Activated naive CD8-positive, alpha-beta T cell treated with anti-CD3 and anti-CD28 coated beads, Interleukin-2, amount 50 U/mL, for 24 hours (primary cell): Measurements from ENCODE around the gene PAK5.

ENCODE experiments used
- ATAC-seq: fragments of 150-1000 bp; cut with Tn5 transposase; one replicate; pipeline ENCODE4 v1.10.0; 2021
- DNase-seq: peaks from one replicate; pipeline ENCODE4 v3.0.0; 2021
- H3K27ac Mint-ChIP-seq: one replicate; pipeline ENCODE4 v1.8.0; 2021; ENCODE audit warnings: mild to moderate bottlenecking, mixed read lengths
- H3K27me3 Mint-ChIP-seq: one replicate; pipeline ENCODE4 v1.8.0; 2021; ENCODE audit warnings: mixed read lengths
- H3K36me3 Mint-ChIP-seq: one replicate; pipeline ENCODE4 v1.8.0; 2021; ENCODE audit warnings: low read depth, mixed read lengths
- H3K4me1 Mint-ChIP-seq: one replicate; pipeline ENCODE4 v1.8.0; 2021; ENCODE audit warnings: mixed read lengths
- H3K4me3 Mint-ChIP-seq: one replicate; pipeline ENCODE4 v1.8.0; 2021; ENCODE audit warnings: mild to moderate bottlenecking, moderate library complexity, mixed read lengths
- H3K9me3 Mint-ChIP-seq: one replicate; pipeline ENCODE4 v1.8.0; 2021; ENCODE audit warnings: mixed read lengths

The PAK5 gene

DNA sequence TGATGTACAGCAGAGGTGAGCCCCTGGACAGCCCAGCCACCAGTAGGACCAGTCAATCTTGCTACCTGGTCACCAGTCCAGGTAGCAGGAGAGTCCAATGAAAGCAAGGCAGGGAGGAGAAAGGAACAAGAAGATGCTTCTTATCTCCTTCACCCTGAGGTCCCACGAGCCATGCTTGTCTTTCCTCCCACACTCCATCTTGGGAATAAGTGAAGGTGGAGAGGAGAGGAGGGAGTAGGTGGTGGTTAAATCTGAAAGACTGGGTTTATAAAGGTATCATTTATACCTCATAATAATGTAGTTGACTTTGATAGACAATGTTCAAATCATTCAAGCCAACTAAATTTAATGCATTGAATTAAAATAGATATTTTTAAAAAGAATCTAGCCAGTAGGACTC, 288.6 kb downstream of the PAK5 start:
- H3K4me3 Mint-ChIP-seq, result no peak overlapping the region
- H3K36me3 Mint-ChIP-seq, result no peaks in the 10 kb centered on the region
- no peak overlapping the region for H3K27ac Mint-ChIP-seq
- no peaks in the 10 kb centered on the region for H3K4me1 Mint-ChIP-seq
- peaks cover 4% of the 10 kb centered on the region for H3K27me3 Mint-ChIP-seq
- DNase-seq (no peak), ATAC-seq (no peak)
- H3K9me3 Mint-ChIP-seq, result peaks cover 13% of the 10 kb centered on the region

DNA sequence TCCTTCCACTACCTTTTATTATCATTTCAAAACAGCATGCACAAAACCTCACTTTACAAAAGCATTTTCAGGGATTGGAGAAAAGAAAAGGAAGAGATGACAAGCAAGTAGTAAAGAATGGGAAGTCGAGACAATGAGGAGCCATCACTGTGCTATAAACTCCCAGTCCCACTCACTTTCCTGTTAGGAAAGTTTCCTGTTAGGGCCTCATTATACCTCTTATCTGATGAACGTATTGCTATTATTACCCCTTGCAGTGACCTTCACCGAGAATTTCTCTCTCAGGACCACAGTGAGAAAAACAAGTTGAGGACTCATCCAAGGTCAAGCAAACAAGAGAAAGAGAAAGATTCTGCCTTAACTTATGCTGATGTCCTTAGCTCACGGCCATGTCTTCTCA, 295.7 kb downstream of the PAK5 start:
- ATAC-seq, result no peak

DNA sequence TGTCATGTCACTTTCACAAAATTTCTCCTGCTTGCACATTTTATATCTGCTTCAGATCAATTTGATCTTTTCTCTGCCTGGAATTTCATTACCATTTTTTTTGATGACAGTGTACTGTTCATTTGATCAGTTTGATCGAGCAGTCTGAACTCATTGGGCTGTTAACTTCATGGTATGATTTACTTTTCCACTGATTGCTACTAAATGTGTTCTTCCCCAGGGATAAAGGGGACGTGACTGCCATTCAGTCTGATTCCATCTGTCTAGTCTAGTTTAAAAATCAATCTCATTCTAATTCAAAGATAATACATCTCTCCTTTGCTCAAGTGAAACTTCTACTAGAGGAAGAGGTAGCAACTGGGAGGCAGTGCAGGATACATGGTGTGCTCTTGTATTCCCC, 303.4 kb downstream of the PAK5 start:
- Mint-ChIP-seq H3K27me3 (peaks cover under 1% of the 10 kb centered on the region), H3K9me3 (no peaks in the 10 kb centered on the region)

More for the DNA sequence above, 295.7 kb downstream of the PAK5 start:
- no peaks in the 10 kb centered on the region for H3K36me3 Mint-ChIP-seq
- DNase-seq, result no peak
- no peaks in the 10 kb centered on the region for H3K9me3 Mint-ChIP-seq
- no peak overlapping the region for H3K4me3 Mint-ChIP-seq
- peaks cover 4% of the 10 kb centered on the region for H3K27me3 Mint-ChIP-seq
- H3K4me1 Mint-ChIP-seq, result no peaks in the 10 kb centered on the region
- H3K27ac Mint-ChIP-seq, result no peak overlapping the region

DNA sequence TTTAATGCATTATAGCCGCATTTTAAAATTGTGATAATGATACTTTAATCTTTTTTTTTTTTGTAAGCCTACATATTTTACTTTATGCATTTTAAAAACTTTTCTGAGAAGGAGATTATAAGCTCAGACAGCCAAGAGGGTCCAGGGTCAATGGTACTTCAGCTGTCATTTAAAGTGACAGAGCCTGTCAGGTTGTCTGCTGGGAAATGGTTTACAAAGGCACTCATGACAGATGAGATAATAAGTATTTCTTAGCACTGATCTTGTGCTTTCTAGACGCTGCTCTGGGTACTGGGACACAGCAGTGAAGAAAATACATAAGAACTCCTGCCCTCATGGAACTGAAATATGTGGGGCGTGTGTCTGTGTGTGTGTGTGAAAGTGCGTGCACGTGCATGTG, 304.9 kb downstream of the PAK5 start:
- Mint-ChIP-seq H3K27me3 (peaks cover 1% of the 10 kb centered on the region), H3K4me3 (no peak overlapping the region), H3K4me1 (no peaks in the 10 kb centered on the region), H3K36me3 (no peaks in the 10 kb centered on the region), H3K27ac (no peak overlapping the region), H3K9me3 (no peaks in the 10 kb centered on the region)
- DNase-seq (no peak), ATAC-seq (no peak)

More for the DNA sequence above, 303.4 kb downstream of the PAK5 start:
- ATAC-seq (no peak), DNase-seq (no peak)
- Mint-ChIP-seq H3K4me3 (no peak overlapping the region), H3K4me1 (no peaks in the 10 kb centered on the region), H3K36me3 (no peaks in the 10 kb centered on the region), H3K27ac (no peak overlapping the region)

DNA sequence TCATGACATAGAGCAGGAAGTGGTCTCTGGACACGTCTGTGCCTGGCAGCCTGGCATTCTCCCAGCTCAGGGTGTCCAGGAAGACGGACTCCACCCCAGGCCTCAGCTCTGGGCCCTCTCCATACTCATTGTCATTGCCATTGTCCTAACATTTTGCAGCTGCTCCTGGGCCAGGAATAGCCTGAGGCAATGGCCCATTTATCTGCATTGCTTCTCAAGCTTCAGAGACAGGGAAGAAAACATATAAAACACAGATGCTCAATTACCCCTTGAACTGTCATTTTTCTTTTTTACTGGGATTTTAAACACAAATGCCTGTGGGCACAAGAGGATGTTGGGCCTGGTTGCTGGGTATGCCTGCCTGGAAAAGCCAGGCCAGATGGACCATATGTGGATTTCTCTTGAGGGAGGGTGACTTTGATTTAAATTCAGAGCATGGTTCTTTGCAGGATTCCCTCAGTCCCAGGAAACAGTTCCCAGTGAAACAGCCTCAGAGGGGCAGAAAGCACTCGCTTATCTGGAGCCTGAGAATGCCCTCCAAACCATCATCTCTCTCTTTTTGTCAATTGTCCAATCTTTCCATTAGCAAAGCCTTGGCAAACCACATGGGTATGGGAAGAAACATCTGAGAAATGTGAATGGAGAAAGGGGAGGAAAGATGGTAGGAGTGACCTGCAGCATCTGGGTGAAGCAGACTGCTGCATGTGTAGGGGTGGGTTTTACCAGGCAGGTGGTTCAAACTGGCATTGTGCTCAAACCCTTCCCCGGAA, 306.6 kb downstream of the PAK5 start:
- Mint-ChIP-seq H3K27ac (no peak overlapping the region), H3K9me3 (no peaks in the 10 kb centered on the region), H3K4me3 (no peak overlapping the region), H3K36me3 (no peaks in the 10 kb centered on the region), H3K27me3 (peaks cover 1% of the 10 kb centered on the region), H3K4me1 (no peaks in the 10 kb centered on the region)
- DNase-seq, result no peak
- ATAC-seq, result no peak

DNA sequence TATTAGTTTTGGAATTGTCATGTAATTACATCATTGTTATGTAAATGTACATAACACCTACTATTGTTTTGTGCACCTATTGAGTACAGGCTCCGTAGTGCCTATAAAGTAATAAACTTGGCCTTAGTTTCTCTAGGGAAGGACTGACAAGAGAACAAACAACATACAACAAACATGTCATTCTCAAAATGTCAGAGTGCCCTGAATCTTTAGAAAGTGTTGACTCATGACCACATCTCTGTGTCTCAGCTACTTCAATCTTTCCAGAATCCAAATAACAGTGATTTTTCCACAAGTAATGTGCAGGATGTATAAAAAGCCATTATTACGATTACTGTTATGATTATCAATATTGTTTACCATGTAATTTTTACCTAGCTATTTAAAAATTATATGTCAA, 307.3 kb downstream of the PAK5 start:
- no peak for DNase-seq
- H3K27me3 Mint-ChIP-seq, result peaks cover 1% of the 10 kb centered on the region

DNA sequence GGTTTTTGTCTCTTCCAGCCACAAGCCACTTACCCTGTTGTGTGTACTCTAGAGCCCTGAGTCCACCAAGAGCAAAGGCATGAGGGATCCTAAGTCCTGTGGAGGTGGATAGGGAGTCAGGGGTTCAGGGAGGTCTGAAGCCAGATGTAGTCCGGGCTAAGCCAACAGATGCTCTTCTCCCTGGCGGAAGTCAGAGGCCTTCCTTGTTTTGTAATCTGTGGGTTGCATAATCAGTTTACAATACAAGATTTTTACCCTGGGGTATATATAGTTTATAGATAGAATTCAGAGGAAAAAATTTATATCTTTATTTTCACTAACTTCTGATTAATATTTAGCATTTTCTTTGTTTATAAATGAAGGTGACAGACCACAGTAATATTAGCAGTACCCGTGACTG, 315.2 kb downstream of the PAK5 start:
- Mint-ChIP-seq H3K27me3 (peaks cover 5% of the 10 kb centered on the region), H3K27ac (no peak overlapping the region), H3K9me3 (no peaks in the 10 kb centered on the region), H3K4me3 (no peak overlapping the region), H3K4me1 (no peaks in the 10 kb centered on the region), H3K36me3 (no peaks in the 10 kb centered on the region)
- ATAC-seq, result no peak
- no peak for DNase-seq

More for the DNA sequence above, 307.3 kb downstream of the PAK5 start:
- Mint-ChIP-seq H3K4me3 (no peak overlapping the region), H3K9me3 (no peaks in the 10 kb centered on the region), H3K4me1 (no peaks in the 10 kb centered on the region), H3K27ac (no peak overlapping the region), H3K36me3 (no peaks in the 10 kb centered on the region)
- no peak for ATAC-seq

DNA sequence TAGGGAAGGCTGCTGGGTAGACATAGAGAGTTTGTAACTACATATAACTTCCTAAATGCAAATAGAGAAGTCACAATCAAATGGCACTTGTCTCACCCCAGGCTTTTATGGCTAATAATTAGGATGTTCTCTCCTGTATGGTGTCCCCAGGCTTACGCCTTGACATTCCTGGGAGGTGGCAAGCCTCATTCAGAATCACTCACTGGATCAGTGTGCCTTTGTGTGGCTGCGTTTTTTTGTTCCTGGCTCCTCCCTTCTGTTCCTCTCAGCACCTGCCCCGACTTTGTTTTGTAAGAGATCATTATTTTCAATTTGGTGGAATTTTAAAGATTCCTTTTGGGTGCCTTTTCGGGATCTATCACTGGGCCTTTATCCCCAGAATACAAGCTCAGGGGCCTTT, 318.8 kb downstream of the PAK5 start:
- H3K4me3 Mint-ChIP-seq, result no peak overlapping the region
- peaks cover 3% of the 10 kb centered on the region for H3K4me1 Mint-ChIP-seq
- no peaks in the 10 kb centered on the region for H3K36me3 Mint-ChIP-seq
- ATAC-seq, result no peak
- no peaks in the 10 kb centered on the region for H3K9me3 Mint-ChIP-seq
- DNase-seq, result no peak
- no peak overlapping the region for H3K27ac Mint-ChIP-seq
- peaks cover 36% of the 10 kb centered on the region for H3K27me3 Mint-ChIP-seq

DNA sequence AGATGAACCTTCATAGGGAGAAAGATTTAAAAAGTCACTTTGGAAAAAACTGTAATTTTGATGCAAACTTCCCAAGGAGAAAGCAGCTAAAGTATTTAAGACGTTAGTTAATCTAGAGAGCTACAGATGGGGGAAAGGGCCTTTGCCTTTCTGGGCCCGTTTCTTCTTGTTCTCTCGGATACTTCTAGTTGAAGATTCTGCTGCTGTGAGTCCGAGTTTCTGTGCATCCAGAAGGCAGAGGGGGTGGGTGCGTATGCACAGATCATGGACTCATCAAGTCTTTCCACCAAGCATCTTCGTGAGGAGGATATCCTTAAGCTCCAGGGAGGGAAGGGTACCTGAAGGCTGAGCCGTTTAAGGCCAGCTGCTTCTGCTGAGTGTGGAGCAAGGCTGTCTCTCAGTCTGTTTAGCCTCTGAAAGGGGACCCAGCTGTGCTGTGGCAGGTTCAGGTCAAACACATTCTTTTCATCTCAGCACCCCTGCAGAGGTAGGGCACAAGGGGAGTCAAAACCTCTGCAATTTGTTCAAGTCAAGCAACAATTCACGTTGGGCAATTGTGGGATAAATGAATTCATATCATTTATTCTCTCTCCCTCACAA, 320.2 kb downstream of the PAK5 start:
- H3K36me3 Mint-ChIP-seq, result no peaks in the 10 kb centered on the region
- no peaks in the 10 kb centered on the region for H3K9me3 Mint-ChIP-seq
- peaks cover 49% of the 10 kb centered on the region for H3K27me3 Mint-ChIP-seq
- H3K4me1 Mint-ChIP-seq, result peaks cover 3% of the 10 kb centered on the region
- H3K27ac Mint-ChIP-seq, result no peak overlapping the region
- no peak overlapping the region for H3K4me3 Mint-ChIP-seq
- no peak for ATAC-seq
- DNase-seq, result no peak

DNA sequence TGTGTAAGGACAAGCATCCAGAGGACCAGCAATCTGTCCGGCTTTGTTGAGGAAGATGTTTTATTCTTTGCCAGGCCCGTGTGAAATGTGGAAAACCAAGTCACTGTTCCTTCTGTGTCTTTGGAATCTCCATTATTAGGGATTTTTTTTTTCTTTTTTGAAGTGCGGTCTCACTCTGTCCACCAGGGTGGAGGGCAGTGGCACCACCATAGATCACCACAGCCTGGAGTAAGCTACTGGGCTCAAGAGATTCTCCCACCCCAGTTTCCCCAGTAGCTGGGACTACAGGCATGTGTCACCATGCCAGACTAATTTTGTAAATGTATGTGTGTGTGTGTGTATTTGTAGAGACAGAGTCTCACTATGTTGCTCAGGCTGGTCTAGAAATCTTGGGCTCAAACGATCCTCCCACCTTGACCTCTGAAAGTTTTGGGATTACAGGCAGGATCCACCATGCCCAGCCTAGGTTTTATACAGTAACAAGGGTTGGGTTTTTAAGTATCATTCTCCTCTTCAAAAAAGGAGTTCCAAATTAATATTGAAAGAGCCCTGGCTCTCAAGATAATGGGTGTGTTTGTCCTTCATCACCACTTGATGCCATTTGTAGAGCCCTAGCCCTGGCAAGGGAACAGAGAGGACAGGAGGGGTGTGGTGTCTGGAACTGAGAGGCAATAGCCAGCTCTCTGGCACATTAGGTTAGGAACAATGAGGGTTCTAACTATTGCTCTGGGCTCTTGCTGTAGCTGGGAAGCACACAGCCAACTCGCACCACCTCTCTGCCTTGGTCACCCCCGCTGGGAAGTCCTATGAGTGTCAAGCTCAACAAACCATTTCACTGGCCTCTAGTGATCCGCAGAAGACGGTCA, 321.3 kb downstream of the PAK5 start:
- no peak overlapping the region for H3K27ac Mint-ChIP-seq
- H3K36me3 Mint-ChIP-seq, result no peaks in the 10 kb centered on the region
- H3K4me3 Mint-ChIP-seq, result no peak overlapping the region
- no peaks in the 10 kb centered on the region for H3K9me3 Mint-ChIP-seq
- ATAC-seq, result no peak
- H3K4me1 Mint-ChIP-seq, result peaks cover 3% of the 10 kb centered on the region
- no peak for DNase-seq
- peaks cover 55% of the 10 kb centered on the region for H3K27me3 Mint-ChIP-seq

DNA sequence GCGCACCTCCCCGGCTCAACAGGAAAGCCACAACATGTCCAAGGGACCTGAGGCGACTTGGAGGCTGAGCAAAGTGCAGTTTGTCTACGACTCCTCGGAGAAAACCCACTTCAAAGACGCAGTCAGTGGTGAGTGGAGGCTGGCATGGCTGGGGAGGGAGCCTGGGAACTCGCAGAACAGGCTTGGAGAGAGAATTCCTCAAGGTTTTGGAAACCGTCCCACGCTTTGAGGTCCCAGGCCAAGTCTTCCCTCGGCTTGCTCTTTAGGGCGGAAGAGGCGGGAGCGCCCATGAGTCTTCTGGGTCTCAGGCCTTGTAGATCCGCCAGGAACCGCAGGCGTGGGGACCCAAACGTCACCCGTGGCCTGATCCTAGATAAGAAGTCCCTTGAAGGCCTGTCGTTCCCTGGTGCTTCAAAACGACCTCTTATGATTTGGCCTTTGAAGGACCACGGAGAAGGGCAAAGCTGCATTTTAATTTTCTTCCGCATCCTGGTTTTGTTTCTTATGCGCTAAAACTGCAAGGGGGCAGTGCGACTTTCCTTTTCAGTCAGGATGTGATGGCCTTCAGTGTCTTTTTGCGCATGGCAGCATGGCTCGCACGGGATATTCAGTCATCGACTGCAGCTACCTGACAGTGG, 322.5 kb downstream of the PAK5 start:
- no peaks in the 10 kb centered on the region for H3K36me3 Mint-ChIP-seq
- ATAC-seq (no peak), DNase-seq (no peak)
- H3K4me1 Mint-ChIP-seq, result peaks cover 3% of the 10 kb centered on the region
- H3K27me3 Mint-ChIP-seq, result peaks cover 63% of the 10 kb centered on the region
- H3K4me3 Mint-ChIP-seq, result peak overlapping the region; percentile 21
- H3K27ac Mint-ChIP-seq, result no peak overlapping the region
- H3K9me3 Mint-ChIP-seq, result no peaks in the 10 kb centered on the region

DNA sequence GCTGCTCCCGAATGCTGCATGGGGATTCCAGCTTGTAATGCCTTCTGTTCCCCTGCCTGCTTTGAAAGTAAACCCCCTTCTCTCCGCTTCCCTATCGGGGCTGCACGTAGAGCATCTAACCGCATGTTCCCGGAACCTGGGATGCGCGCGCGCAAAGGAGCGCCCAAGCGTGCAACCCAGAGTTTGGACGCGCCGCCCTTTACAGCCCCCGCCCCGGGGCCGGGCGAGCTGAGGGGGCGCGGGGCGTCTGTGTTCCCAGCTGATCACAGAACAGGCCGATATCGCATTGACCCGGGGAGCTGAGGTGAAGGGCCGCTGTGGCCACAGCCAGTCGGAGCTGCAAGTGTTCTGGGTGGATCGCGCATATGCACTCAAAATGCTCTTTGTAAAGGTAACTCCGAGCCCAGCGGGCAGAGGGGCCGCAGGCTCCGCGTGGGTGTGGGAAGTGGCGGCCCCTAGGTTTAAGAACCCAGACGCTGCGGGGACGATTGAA, 323.1 kb downstream of the PAK5 start:
- Mint-ChIP-seq H3K27me3 (peaks cover 65% of the 10 kb centered on the region), H3K36me3 (no peaks in the 10 kb centered on the region), H3K9me3 (no peaks in the 10 kb centered on the region), H3K4me3 (peak overlapping the region; percentile 21), H3K27ac (no peak overlapping the region), H3K4me1 (peaks cover 3% of the 10 kb centered on the region)
- DNase-seq, result no peak
- no peak for ATAC-seq

DNA sequence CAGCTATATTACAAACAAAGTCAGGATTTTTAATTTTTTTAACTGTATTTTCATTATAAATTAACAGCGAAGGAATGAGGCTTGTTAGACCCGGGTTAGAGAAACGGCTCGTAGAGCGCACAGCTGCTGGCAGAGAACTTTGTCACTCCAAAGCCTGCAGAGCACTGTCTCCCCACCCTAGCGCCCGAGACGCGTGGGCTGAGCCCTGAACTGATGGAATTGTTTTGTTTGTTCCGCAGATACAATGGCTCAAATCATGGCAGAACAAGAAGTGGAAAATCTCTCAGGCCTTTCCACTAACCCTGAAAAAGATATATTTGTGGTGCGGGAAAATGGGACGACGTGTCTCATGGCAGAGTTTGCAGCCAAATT, 323.7 kb downstream of the PAK5 start:
- no peak overlapping the region for H3K4me3 Mint-ChIP-seq

DNA sequence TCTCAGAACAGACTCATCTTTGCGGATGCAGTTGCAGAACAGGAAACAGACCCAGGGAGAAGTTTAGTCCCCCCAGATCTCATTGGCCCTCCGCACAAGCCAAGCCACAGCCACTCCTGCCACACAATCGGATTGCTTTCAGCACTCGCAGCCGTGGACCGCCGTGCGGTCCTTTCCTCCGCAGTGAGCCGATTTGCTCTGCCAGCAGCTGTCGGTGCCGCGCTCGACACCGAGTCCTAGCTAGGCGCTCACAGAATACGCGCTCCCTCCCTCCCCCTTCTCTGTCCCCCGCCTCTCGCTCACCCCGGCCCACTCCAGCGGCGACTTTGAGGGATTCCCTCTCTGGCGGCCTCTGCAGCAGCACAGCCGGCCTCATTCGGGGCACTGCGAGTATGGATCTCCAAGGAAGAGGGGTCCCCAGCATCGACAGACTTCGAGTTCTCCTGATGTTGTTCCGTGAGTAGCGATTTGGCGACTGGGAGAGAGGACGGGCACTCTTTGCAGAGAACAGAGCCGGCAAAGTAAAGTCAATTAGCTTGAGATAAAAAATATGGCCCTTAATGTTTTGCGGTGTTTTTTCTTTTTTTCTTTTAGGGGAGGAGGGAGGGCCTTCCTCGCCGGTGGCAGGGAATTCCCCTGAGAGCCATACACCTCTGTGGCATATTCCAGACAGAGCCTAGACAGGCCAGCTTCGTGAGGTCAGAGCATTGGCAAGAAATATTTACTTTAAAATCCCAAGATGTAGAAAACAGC, 324.2 kb downstream of the PAK5 start, which contains the start of gene LAMP5:
TSS of gene LAMP5 (plus strand) at position 130 of the 753 bp plus-strand sequence. CDS start at position 393, 263 bp downstream.
- Mint-ChIP-seq H3K27me3 (peaks cover 67% of the 10 kb centered on the region), H3K4me1 (peaks cover 3% of the 10 kb centered on the region), H3K9me3 (no peaks in the 10 kb centered on the region), H3K36me3 (no peaks in the 10 kb centered on the region), H3K27ac (no peak within 1 kb of the TSS), H3K4me3 (no peak within 1 kb of the TSS)
- DNase-seq (no peak), ATAC-seq (no peak)

More for the DNA sequence above, 323.7 kb downstream of the PAK5 start:
- DNase-seq (no peak), ATAC-seq (no peak)
- H3K36me3 Mint-ChIP-seq, result no peaks in the 10 kb centered on the region
- peaks cover 66% of the 10 kb centered on the region for H3K27me3 Mint-ChIP-seq
- peaks cover 3% of the 10 kb centered on the region for H3K4me1 Mint-ChIP-seq
- no peaks in the 10 kb centered on the region for H3K9me3 Mint-ChIP-seq
- no peak overlapping the region for H3K27ac Mint-ChIP-seq
